ENCODE data around the gene TRPC4AP.
"Not testable (repeated sequence)": the region's sequence is repeated elsewhere in the genome, so short reads cannot be mapped to it uniquely, and the experiment has no call there.

The TRPC4AP gene

DNA sequence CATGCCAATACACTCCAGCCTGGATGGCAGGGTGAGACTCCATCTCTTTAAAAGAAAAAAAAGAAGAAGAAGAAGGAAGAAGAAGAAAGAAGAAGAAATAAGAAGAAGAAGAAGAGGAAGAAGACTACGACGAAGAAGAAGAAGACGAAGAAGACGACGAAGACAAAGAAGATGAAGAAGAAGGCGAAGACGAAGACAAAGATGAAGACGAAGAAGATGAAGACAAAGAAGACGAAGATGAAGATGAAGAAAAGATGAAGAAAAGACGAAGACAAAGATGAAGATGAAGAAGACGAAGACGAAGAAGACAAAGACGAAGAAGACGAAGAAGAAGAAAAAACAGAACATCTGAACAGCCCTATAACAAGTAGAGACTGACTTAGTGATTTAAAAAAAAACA, 33.0 kb downstream of the TRPC4AP start:
- H3K4me3 ChIP-seq (ENCODE audit: control insufficient read depth, low read depth, low read length) = no peak overlapping the region
- DNase-seq (ENCODE audit: low read depth) = no peak
- TF ChIP-seq, protein P1, sequence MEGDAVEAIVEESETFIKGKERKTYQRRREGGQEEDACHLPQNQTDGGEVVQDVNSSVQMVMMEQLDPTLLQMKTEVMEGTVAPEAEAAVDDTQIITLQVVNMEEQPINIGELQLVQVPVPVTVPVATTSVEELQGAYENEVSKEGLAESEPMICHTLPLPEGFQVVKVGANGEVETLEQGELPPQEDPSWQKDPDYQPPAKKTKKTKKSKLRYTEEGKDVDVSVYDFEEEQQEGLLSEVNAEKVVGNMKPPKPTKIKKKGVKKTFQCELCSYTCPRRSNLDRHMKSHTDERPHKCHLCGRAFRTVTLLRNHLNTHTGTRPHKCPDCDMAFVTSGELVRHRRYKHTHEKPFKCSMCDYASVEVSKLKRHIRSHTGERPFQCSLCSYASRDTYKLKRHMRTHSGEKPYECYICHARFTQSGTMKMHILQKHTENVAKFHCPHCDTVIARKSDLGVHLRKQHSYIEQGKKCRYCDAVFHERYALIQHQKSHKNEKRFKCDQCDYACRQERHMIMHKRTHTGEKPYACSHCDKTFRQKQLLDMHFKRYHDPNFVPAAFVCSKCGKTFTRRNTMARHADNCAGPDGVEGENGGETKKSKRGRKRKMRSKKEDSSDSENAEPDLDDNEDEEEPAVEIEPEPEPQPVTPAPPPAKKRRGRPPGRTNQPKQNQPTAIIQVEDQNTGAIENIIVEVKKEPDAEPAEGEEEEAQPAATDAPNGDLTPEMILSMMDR (conservative IDR thresholded peaks at IDR 0.05; ENCODE audit: control insufficient read depth, insufficient read depth, low read depth, low read length) = no peak

DNA sequence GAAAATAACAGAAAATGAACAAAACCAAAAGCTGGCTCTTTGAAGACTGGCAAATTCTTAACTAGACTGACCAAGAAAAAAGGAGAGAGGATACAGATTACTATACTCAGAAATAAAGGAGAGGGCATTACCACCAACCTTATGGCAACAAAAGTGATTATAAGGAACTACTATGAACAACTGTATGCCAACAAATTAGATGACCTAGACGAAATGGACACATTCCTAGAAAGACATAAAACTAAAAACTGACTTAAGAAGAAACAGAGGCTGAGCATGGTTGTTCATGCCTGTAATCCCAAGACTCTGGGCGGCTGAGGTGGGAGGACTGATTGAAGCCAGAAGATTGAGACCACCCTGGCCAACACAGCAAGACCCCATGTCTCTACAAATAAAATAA, 33.5 kb downstream of the TRPC4AP start:
- no peak overlapping the region for H3K4me3 ChIP-seq (ENCODE audit: control insufficient read depth, low read depth, low read length)
- TF ChIP-seq, protein P1 (conservative IDR thresholded peaks at IDR 0.05; ENCODE audit: control insufficient read depth, insufficient read depth, low read depth, low read length) = no peak
- DNase-seq (ENCODE audit: low read depth) = no peak

DNA sequence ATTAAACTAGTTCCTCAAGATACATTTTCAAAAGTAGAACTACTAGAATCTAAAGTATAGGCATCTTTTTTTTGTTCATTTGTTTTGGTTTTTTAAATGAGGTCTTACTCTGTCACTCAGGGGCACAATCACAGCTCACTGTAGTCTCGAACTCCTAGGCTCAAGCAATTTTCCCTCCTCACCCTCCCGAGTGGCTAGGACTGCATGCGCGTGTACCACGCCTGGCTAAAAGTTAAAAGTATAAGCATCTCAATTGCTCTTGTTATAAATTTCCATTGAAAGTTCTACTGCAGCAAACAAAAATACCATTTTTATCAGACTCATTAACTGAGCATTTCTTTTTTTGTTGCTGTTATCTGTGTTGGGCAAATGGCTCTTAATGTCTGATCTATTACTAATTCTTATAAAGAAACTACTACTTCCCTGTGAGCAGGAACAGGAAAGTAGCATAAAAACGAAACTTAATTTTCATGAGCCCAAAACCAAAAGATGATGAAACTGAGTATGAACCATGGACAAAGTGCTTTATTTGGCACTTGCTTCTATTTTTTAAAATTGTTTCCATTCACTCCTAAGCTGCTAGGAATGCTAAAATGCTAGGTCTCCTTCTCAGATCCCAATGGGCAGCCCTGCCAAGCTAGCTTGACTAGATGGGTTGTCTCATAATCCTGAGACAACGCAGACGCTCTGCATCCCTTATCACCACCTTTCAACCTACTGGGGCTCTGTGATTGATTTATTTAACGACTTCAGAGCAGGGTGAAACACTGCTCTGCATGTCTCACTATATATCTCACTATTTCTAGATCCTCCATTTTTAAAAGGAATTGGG, 36.9 kb downstream of the TRPC4AP start:
- TF ChIP-seq, protein P1 (conservative IDR thresholded peaks at IDR 0.05; ENCODE audit: control insufficient read depth, insufficient read depth, low read depth, low read length) = no peak
- H3K4me3 ChIP-seq (ENCODE audit: control insufficient read depth, low read depth, low read length) = no peak overlapping the region
- DNase-seq (ENCODE audit: low read depth) = no peak

DNA sequence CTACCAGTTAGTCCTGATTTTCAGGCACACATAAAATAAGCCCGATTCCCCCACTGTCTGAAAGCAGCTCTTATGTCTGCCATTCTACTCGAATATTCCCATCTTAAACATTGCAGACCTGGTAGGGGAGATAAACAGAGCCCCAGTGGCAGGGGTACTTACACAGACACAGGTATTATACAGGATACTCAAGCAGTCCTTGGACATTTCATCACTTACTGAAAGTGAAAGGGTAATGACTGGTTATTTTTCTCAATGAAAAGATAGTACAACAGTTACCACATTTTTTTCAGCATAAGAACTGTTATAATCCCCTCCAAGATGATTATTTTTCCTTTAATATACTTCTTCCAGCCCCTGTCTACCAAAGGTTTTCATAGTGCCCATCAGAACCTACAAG, 37.8 kb downstream of the TRPC4AP start:
- no peak for DNase-seq (ENCODE audit: low read depth)
- H3K4me3 ChIP-seq (ENCODE audit: control insufficient read depth, low read depth, low read length) = no peak overlapping the region
- TF ChIP-seq, protein P1 (conservative IDR thresholded peaks at IDR 0.05; ENCODE audit: control insufficient read depth, insufficient read depth, low read depth, low read length) = no peak

DNA sequence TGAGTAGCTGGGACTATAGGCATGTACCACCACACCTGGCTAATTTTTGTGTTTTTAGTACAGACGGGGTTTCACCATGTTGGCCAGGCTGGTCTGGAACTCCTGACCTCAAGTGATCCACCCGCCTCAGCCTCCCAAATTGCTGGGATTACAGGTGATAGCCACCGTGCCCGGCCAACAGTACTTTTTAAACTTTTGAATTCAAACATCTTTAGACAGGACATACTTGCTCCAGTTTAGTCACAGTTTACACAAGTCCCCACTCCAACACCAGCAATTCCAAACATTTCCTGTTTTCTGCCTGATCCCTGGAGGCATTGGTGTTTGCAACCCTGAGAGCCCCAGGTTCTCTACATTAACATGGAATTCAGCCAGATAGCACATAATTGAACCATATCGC, 40.0 kb downstream of the TRPC4AP start:
- not testable (repeated sequence) for DNase-seq (ENCODE audit: low read depth); H3K4me3 ChIP-seq (ENCODE audit: control insufficient read depth, low read depth, low read length)

DNA sequence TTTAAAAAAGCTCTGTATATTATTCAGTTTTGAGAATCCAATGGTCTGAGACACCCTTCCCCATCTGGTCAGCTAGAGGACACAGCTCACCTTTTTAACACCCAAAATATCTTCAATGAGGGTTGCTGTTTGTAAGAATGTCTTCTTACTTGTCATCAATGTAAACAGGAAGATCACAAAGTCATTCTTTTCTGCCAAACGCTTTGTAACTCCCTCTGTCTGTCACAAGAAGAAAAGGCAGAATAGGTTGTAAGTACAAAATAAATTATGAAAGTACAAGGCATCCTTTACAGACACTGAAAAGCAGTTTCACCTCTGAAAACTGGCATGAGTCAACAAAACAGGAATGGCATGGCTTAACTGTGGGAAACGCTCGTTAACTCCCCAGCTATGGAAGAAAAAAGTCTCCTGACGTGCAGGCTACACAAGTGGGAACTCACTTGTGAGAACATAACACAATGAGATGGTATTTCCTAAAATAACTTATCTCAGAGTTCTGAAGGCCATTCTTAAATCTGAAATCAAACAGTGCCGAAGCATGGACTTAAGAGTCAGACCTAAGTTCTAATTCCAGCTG, 42.7 kb downstream of the TRPC4AP start:
- no peak overlapping the region for H3K4me3 ChIP-seq (ENCODE audit: control insufficient read depth, low read depth, low read length)
- no peak for DNase-seq (ENCODE audit: low read depth)
- TF ChIP-seq, protein P1 (conservative IDR thresholded peaks at IDR 0.05; ENCODE audit: control insufficient read depth, insufficient read depth, low read depth, low read length) = no peak

DNA sequence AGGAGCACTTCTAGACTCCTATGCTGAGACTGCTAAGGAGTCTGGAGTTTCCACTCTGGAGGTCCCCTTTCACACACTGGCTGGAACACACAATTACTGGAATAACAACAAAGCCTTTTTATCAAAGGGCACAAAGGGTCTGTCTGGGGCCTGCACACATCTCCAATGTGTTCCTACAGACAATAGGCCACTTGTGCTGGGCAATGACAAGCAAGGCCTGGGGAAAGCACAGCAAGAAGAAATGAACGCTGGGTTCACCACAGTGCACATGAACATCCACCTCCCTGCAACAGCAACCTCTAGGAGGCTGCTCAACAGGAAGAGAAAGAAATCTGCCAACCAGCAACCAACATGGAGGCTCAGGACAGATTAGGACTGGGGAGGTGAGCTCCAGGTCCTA, 43.9 kb downstream of the TRPC4AP start:
- H3K4me3 ChIP-seq (ENCODE audit: control insufficient read depth, low read depth, low read length) = no peak overlapping the region
- TF ChIP-seq, protein P1 (conservative IDR thresholded peaks at IDR 0.05; ENCODE audit: control insufficient read depth, insufficient read depth, low read depth, low read length) = no peak
- DNase-seq (ENCODE audit: low read depth) = no peak
